GM12878 (cell line): Measurements from ENCODE around the gene ASIC3. TPM values are rescaled to one million over a fixed set of nuclear protein-coding genes. Genes with fewer than 3 reads are reported as not detected.

ENCODE experiments used
- ATAC-seq: fragments of 200-7000 bp; cut with Tn5 transposase; 3 replicates; pipeline ENCODE4 v1.9.1; 2020; ENCODE audit warnings: mild to moderate bottlenecking, moderate library complexity
- BruUV-seq: library from RNA; stranded (reverse); fragments of 400-500 nt; replicated peaks from 2 replicates; lab custom pipeline; 2021; lab: Mats Ljungman, UMichigan
- CTCF ChIA-PET: fragments of 300-600 bp; sonication (Branson Sonifier 250); formaldehyde crosslinking; extraction: SDS; loops from one replicate; lab custom pipeline; 2021; ENCODE audit warnings: inconsistent platforms; lab: Yijun Ruan, JAX
- POLR2A ChIA-PET: fragments of 350-600 bp; formaldehyde crosslinking; extraction: SDS; loops from one replicate; lab custom pipeline; 2021; ENCODE audit warnings: inconsistent platforms; lab: Charles Lee
- RAD21 ChIA-PET: fragments of 300-600 bp; sonication (Branson Sonifier 250); formaldehyde crosslinking; loops from one replicate; lab custom pipeline; 2023; ENCODE audit warnings: antibody characterized with exemption; ENCODE audit not compliant: unreplicated experiment; lab: Charles Lee
- SMC1A ChIA-PET: fragments of 300-600 bp; sonication (Branson Sonifier 250); formaldehyde crosslinking; loops from one replicate; lab custom pipeline; 2023; ENCODE audit not compliant: unreplicated experiment, uncharacterized antibody; lab: Charles Lee
- DNase-seq: peaks from one replicate; pipeline ENCODE4 v3.0.0-alpha.2; 2011; ENCODE audit warnings: low read depth, low spot score
- FAIRE-seq: peaks from 3 replicates; lab custom pipeline; 2011; peaks lifted over from hg19 to GRCh38; lab: Jason Lieb, UNC
- H2AFZ ChIP-seq: 2 replicates; pipeline ENCODE4 v1.6.0; 2011; ENCODE audit warnings: low read depth, low read length, control low read depth; ENCODE audit not compliant: control insufficient read depth
- H3K27ac ChIP-seq: 2 replicates; pipeline ENCODE4 v1.5.1; 2011; ENCODE audit warnings: control low read depth; ENCODE audit not compliant: control insufficient read depth, insufficient read depth
- H3K27me3 ChIP-seq, 2 experiments: replicated peaks in 1 of 2; 2 replicates each; pipeline versions ENCODE4 v1.6.0 to v1.6.1; 2011; ENCODE audit warnings: low read length in 1 of 2; ENCODE audit not compliant: control insufficient read depth in 2 of 2, insufficient read depth in 2 of 2
- H3K36me3 ChIP-seq, 2 experiments: 2 replicates each; pipeline ENCODE4 v1.5.1; 2011; ENCODE audit warnings: low read length in 1 of 2; ENCODE audit not compliant: control insufficient read depth in 2 of 2, insufficient read depth in 2 of 2
- H3K4me1 ChIP-seq: 2 replicates; pipeline ENCODE4 v1.6.1; 2011; ENCODE audit warnings: mild to moderate bottlenecking, low read length, moderate library complexity, mixed read lengths; ENCODE audit not compliant: control insufficient read depth, insufficient read depth
- H3K4me2 ChIP-seq: 2 replicates; pipeline ENCODE4 v1.6.0; 2011; ENCODE audit warnings: control low read depth; ENCODE audit not compliant: control insufficient read depth, insufficient read depth
- H3K4me3 ChIP-seq: fragments of 200-600 bp; sonication (generic); 2 replicates; pipeline ENCODE4 v1.5.1; 2016
- H3K79me2 ChIP-seq: 2 replicates; pipeline ENCODE4 v1.6.0; 2011; ENCODE audit warnings: low read length; ENCODE audit not compliant: control insufficient read depth, insufficient read depth
- H3K9ac ChIP-seq: 2 replicates; pipeline ENCODE4 v1.8.0; 2011; ENCODE audit warnings: low read length, control low read depth, mixed read lengths; ENCODE audit not compliant: control insufficient read depth, insufficient read depth
- H3K9me3 ChIP-seq: replicated peaks from 3 replicates; pipeline ENCODE4 v1.5.1; 2011; ENCODE audit warnings: mild to moderate bottlenecking, low read length; ENCODE audit not compliant: control insufficient read depth, insufficient read depth
- H4K20me1 ChIP-seq: 2 replicates; pipeline ENCODE4 v1.6.0; 2011; ENCODE audit not compliant: control insufficient read depth, insufficient read depth
- CBFB ChIP-seq: IDR thresholded peaks from 2 replicates; pipeline ENCODE4 v1.6.1; 2016; ENCODE audit warnings: antibody characterized with exemption, low read depth
- CREB1 ChIP-seq: IDR thresholded peaks from 2 replicates; pipeline ENCODE4 v1.6.1; 2012; ENCODE audit warnings: low read depth, mild to moderate bottlenecking, inconsistent platforms
- FOXM1 ChIP-seq: IDR thresholded peaks from 2 replicates; pipeline ENCODE4 v1.6.1; 2012; ENCODE audit warnings: low read depth, mild to moderate bottlenecking, inconsistent platforms, low read length, moderate library complexity
- IRF4 ChIP-seq: IDR thresholded peaks from 2 replicates; pipeline ENCODE4 v1.6.1; 2011; ENCODE audit warnings: low read depth, low read length
- NFXL1 ChIP-seq: fragments of 450-650 bp; IDR thresholded peaks from 2 replicates; pipeline ENCODE4 v1.6.1; 2017; ENCODE audit warnings: antibody characterized with exemption, mild to moderate bottlenecking, borderline replicate concordance
- NR2C2 ChIP-seq: IDR thresholded peaks from 2 replicates; pipeline ENCODE4 v1.6.1; 2011; ENCODE audit warnings: borderline replicate concordance, low read depth; ENCODE audit not compliant: control insufficient read depth, insufficient read length
- NRF1 ChIP-seq: conservative IDR thresholded peaks from 2 replicates; pipeline ENCODE4 v1.6.1; 2011; ENCODE audit warnings: mild to moderate bottlenecking, low read depth, low read length, improper control_type of control experiment
- PAX8 ChIP-seq: fragments of 450-650 bp; IDR thresholded peaks from 2 replicates; pipeline ENCODE4 v1.6.1; 2017; ENCODE audit warnings: mild to moderate bottlenecking, moderate library complexity
- POLR2AphosphoS5 ChIP-seq: IDR thresholded peaks from 2 replicates; pipeline ENCODE4 v1.6.1; 2011; ENCODE audit warnings: mild to moderate bottlenecking, low read length, inconsistent platforms
- SPI1 ChIP-seq: IDR thresholded peaks from 2 replicates; pipeline ENCODE4 v1.6.1; 2011; ENCODE audit warnings: low read depth, mild to moderate bottlenecking, low read length, moderate library complexity, borderline replicate concordance; ENCODE audit not compliant: insufficient read depth
- WGBS: methylation state at CpG from one replicate; pipeline ENCODE4 v1.1.6; 2016; ENCODE audit warnings: low lambda C conversion rate; ENCODE audit not compliant: insufficient replicate concordance, insufficient coverage; ENCODE audit errors: missing lambda C conversion rate; 5-methylcytosine and 5-hydroxymethylcytosine counted together
- in situ Hi-C: fragments of 300-500 bp; cut with MboI; formaldehyde crosslinking; loops from 9 replicates; pipeline ENCODE4 v1.14.3; 2018; ENCODE audit warnings: mixed read lengths
- intact Hi-C: fragments of 100-400 bp; cut with micrococcal nuclease; formaldehyde crosslinking; loops from one replicate; pipeline ENCODE4 v1.14.2; 2022; ENCODE audit not compliant: unreplicated experiment
- polyA plus RNA-seq, 11 experiments: library from polyadenylated mRNA; depleted of rRNA in 4 of 11; unstranded in 6 of 11; stranded (reverse) in 5 of 11; fragments of >200 nt; fragmentation: Nextera tagmentation in 4 of 11; fragmentation: Illumina TruSeq in 1 of 11; extraction: Ambion mirVana in 4 of 11; extraction: Trizol in 1 of 11; gene quantifications; 1 replicate in 1 of 11; 2 replicates in 10 of 11; pipeline versions ENCODE4 v1.2.1 to v1.2.3, GENCODE V29; 2011 to 2016; ENCODE audit warnings: inconsistent platforms in 2 of 11, missing spikeins in 2 of 11, low read depth in 1 of 11
- total RNA-seq, 4 experiments: library from RNA; depleted of rRNA in 3 of 4; stranded (reverse); fragments of >200 nt in 3 of 4; fragmentation: Illumina TruSeq in 1 of 4; extraction: Trizol in 1 of 4; gene quantifications; 2 replicates each; pipeline versions ENCODE4 v1.2.1 to v1.2.3, GENCODE V29; 2013 to 2021
- TF ChIP-seq, protein P1 (sequence below): fragments of 450-650 bp; IDR thresholded peaks from 2 replicates; pipeline ENCODE4 v1.6.1; 2017; ENCODE audit warnings: antibody characterized with exemption, mild to moderate bottlenecking, moderate library complexity

Gene ASIC3
- total and polyA plus RNA-seq, 10 of the 15 experiments (the other 5 are each of a cell fraction or from before 2014, with no cell fraction given) = 0.07 to 1.0 (median 0.44) TPM; not detected in 4

DNA sequence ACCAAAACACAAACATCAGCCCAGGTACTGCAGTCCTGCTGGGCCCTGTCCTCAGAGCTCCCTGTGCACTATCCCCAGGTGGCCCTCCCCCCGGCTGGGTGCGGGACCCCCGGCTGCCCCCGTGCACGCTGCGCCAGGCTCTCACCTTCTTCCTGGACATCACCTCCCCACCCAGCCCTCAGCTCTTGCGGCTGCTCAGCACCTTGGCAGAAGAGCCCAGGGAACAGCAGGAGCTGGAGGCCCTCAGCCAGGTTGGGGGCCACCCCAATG is 38.4 kb upstream of the ASIC3 start:
- Histone ChIP-seq H3K27ac (no peak overlapping the region), H3K4me3 (no peak overlapping the region), H3K9me3 (no peaks in the 10 kb centered on the region), H3K4me1 (peaks cover 6% of the 10 kb centered on the region), H3K36me3 (no peaks in the 10 kb centered on the region), H3K27me3 (no peaks in the 10 kb centered on the region; a peak in 1 of 4 replicates), H3K79me2 (no peaks in the 10 kb centered on the region), H2AFZ (no peak overlapping the region), H4K20me1 (no peaks in the 10 kb centered on the region), H3K9ac (no peak overlapping the region), H3K4me2 (no peak overlapping the region)
- FAIRE-seq (no peak), ATAC-seq (no peak), DNase-seq (no peak)
- TF ChIP-seq SPI1 = no peak
- TF ChIP-seq NR2C2 = no peak
- no peak for TF ChIP-seq IRF4
- TF ChIP-seq FOXM1 = no peak
- TF ChIP-seq, protein P1, sequence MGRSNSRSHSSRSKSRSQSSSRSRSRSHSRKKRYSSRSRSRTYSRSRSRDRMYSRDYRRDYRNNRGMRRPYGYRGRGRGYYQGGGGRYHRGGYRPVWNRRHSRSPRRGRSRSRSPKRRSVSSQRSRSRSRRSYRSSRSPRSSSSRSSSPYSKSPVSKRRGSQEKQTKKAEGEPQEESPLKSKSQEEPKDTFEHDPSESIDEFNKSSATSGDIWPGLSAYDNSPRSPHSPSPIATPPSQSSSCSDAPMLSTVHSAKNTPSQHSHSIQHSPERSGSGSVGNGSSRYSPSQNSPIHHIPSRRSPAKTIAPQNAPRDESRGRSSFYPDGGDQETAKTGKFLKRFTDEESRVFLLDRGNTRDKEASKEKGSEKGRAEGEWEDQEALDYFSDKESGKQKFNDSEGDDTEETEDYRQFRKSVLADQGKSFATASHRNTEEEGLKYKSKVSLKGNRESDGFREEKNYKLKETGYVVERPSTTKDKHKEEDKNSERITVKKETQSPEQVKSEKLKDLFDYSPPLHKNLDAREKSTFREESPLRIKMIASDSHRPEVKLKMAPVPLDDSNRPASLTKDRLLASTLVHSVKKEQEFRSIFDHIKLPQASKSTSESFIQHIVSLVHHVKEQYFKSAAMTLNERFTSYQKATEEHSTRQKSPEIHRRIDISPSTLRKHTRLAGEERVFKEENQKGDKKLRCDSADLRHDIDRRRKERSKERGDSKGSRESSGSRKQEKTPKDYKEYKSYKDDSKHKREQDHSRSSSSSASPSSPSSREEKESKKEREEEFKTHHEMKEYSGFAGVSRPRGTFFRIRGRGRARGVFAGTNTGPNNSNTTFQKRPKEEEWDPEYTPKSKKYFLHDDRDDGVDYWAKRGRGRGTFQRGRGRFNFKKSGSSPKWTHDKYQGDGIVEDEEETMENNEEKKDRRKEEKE = no peak
- no peak for TF ChIP-seq CBFB
- no peak for TF ChIP-seq NRF1
- TF ChIP-seq CREB1 = no peak
- TF ChIP-seq PAX8 = no peak
- TF ChIP-seq NFXL1 = no peak
- no peak for TF ChIP-seq POLR2AphosphoS5
- in situ Hi-C loops = no loop called here
- CTCF ChIA-PET = interaction anchor here (0.6 to 4.3 kb wide), 11 partner anchors 8 to 507 kb away, joined by 3 to 35 read pairs (median 5); partner anchors contain the start of genes ABCB8 and ATG9B
- intact Hi-C loops = loop anchor here (5.0 kb wide), 1 partner anchor 102 kb away; no protein-coding TSS in a partner anchor
- 17% methylated on average over 7 of the region's 7 CpGs for WGBS
- POLR2A ChIA-PET = interaction anchor here (0.6 kb wide), 2 partner anchors 15 to 244 kb away, joined by 3 read pairs; no protein-coding TSS in a partner anchor
- no TSS peak for BruUV-seq
- RAD21 ChIA-PET = interaction anchor here (1.3 kb wide), 1 partner anchor 18 kb away, joined by 3 read pairs; the partner anchor contains the start of gene ABCB8
- SMC1A ChIA-PET = interaction anchor here (1.4 kb wide), 1 partner anchor 18 kb away, joined by 5 read pairs; the partner anchor contains the start of gene ABCB8
